ENCODE measurements around the gene NMBR.
"Not testable (repeated sequence)": the region's sequence is repeated elsewhere in the genome, so short reads cannot be mapped to it uniquely, and the experiment has no call there.

Gene NMBR

DNA sequence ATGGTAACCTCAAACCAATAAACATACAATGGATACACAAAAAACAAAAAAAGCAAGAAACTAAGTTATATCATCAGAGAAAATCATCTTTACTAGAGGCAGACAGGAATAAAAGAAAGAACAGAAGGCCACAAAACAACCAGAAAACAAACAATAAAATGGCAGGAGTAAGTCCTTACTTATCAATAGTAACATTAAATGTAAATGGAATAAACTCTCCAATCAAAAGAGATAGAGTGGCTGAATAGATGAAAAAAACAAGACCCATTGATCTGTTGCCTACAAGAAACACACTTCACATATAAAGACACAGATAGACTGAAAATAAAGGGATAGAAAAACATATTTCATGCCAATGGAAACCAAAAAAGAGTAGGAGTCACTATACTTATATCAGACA lies 95.5 kb downstream of the NMBR start:
- no peak for DNase-seq

- DNase-seq, result no peak
Measured at GRCh38 chr6:142048593-142048980, 98.3 kb downstream of the NMBR start.

DNA sequence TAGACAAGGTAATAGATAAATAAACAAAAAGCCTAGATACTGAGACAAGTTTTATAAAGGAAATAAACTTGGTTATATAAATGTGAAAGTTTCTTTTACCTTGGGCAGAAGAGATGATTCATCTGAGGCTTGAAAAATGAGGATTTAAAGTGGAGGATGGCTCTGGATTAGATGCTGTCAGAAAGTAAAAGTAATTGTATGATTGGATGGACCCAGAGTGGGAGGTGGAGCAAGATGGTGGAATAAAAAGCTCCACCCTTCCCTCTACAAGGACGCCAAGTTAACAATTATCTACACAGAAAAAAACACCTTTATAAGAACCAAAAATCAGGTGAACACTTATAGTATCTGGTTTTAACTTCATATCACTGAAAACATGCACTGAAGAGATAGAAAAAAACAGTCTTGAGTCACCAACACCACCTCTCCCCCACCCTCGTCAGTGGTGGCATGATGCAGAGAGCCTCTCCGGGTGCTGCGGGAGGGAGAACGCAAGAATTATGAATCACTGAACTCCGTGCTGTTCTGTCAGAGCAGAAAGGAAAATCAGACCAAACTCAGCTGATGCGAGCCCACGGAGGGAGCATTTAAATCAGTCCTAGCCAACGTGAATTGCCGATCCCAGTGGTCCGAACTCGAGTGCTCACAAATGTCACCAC lies 98.9 kb downstream of the NMBR start:
- no peak for DNase-seq

DNA sequence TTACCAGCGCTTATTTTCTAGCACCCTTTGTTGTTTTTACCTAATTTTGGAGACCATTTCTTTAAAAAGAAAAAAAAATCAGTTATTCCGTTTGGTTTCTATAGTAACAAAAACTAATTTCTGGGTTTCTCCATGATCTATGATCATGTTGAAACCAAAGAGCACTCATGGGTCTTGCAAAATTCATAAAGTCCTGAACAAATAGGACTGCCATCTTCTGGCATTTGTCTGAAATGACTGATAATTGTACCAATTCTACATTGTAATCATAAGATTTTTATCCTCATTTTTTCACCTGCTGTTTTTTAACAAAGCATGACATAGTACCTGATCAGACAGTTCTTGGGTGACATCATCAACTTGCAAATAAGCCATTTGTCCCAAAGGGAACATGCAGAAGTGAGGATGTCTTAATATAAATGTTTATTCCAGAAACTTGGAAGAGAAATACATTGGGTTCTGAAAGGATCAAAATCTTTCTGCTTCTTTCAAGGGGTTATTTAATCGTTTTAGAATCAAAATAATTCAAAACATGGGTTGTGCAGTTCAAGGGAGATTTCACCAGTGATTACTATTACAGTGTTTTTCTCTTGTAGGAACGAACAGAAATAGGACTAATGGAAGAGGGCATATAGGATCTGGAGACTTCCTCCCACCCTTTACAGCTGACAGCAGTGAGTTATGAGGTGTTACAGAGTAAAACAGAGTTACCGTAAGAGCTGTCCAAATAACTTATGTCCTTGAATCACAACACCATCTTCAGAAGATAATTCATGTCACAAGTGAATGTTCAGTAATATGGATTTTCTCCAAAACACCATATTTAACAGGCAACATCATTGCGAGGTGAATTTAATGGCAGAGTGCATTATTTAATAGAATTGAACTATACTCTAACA lies 101.3 kb downstream of the NMBR start:
- DNase-seq, result no peak

- DNase-seq, result no peak
Measured at GRCh38 chr6:142035890-142036289, 111.0 kb downstream of the NMBR start.

DNA sequence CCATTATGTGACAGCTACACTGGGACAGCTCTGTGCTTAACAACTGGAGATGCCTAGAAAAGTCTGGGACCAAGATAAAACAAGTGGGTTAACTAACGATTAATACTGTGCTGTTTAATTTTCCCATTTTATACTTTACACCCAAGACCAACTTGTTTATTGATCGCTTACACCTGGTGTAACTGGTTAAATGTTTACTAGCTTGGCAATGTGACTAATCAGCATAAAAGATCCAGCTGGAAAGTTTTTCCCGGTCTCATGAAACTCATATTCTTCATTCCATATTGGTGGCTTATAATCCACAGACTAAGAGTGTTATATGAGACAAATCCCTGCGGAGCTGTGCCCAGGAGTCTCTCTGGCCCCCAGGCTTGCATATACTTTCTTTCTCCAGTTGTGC lies 115.9 kb downstream of the NMBR start:
- DNase-seq, result no peak

DNA sequence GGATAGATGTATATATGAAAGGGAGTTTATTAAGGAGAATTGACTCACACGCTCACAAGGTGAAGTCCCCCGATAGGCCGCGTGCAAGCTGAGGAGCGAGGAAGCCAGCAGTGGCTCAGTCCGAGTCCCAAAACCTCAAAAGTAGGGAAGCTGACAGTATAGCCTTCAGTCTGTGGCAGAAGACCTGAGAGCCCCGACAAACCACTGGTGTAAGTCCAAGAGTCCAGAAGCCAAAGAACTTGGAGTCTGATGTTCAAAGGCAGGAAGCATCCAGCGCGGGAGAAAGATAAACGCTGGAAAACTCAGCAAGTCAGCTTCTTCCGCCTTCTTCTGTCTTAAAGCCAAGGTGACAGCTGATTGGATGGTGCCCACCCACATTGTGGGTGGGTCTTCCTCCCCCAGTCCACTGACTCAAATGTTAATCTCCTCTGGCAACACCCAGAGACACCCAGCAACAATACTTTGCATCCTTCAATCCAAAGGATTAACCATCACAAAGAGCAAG lies 116.8 kb downstream of the NMBR start:
- DNase-seq, result no peak

DNA sequence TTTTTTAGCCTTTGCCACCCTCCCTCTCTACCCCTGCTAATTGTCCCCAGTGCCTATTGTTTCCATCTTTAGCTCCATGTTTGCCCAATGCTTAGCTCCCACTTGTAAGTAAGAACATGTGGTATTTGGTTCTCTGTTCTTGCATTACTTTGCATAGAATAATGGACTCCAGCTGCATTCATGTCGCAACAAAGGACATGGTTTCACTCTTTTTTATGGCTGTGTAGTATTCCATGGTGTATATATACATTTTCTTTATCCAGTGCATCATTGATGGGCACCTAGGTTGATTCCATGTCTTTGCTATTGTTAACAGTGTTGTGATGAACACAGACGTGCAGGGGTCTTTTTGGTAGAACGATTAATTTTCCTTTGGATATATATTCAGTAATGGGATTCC lies 118.4 kb downstream of the NMBR start:
- DNase-seq, result no peak

- DNase-seq, result not testable (repeated sequence)
Measured at GRCh38 chr6:142027804-142028203, 119.1 kb downstream of the NMBR start.

GRCh38 chr6:142027074-142027473 lies 119.8 kb downstream of the NMBR start:
- no peak for DNase-seq

- no peak for DNase-seq
Measured at GRCh38 chr6:142026471-142026870, 120.5 kb downstream of the NMBR start.

Measured in NCI-H526 treated with DMSO at 0.1 percent for 48 hours (cell line).